ENCODE measurements around the gene TRIM24. TPM values are rescaled to one million over a fixed set of nuclear protein-coding genes. Genes with fewer than 3 reads are reported as not detected.

The TRIM24 gene
- total RNA-seq, 1 donor from 2014 or later, result 104 TPM

DNA sequence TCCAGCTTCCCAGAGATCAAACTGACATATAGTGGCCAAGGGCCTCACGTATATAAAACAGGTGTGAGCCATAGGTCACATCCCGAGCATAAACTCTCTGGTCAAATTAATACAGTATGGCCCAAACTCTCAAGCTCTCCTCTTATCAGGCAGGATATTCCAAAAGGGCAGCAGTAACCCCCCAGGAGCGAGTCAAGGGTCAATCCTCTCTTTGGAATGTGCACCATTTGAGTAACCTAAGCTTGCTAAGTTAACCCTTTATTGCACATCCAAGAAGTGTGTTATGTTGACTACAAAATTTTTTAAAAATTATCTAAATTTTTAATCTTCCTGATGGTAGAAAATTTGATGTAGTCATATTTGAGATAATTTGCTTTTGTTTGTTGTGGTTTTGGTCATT is 4.5 kb upstream of the TRIM24 start:
- H3K4me3 Mint-ChIP-seq (ENCODE audit: unreplicated experiment), result no peak overlapping the region

GRCh38 chr7:138456220-138456619 is 3.8 kb upstream of the TRIM24 start:
- H3K4me3 Mint-ChIP-seq (ENCODE audit: unreplicated experiment), result no peak overlapping the region
- DNase-seq (ENCODE audit: low spot score), result no peak
- H3K9me3 Mint-ChIP-seq (ENCODE audit: unreplicated experiment), result no peaks in the 10 kb centered on the region
- peaks cover under 1% of the 10 kb centered on the region for H3K36me3 Mint-ChIP-seq (ENCODE audit: low read depth, unreplicated experiment)
- H3K4me1 Mint-ChIP-seq (ENCODE audit: unreplicated experiment), result peaks cover 5% of the 10 kb centered on the region
- TF ChIP-seq, protein P1, sequence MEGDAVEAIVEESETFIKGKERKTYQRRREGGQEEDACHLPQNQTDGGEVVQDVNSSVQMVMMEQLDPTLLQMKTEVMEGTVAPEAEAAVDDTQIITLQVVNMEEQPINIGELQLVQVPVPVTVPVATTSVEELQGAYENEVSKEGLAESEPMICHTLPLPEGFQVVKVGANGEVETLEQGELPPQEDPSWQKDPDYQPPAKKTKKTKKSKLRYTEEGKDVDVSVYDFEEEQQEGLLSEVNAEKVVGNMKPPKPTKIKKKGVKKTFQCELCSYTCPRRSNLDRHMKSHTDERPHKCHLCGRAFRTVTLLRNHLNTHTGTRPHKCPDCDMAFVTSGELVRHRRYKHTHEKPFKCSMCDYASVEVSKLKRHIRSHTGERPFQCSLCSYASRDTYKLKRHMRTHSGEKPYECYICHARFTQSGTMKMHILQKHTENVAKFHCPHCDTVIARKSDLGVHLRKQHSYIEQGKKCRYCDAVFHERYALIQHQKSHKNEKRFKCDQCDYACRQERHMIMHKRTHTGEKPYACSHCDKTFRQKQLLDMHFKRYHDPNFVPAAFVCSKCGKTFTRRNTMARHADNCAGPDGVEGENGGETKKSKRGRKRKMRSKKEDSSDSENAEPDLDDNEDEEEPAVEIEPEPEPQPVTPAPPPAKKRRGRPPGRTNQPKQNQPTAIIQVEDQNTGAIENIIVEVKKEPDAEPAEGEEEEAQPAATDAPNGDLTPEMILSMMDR (IDR thresholded peaks at IDR 0.05; ENCODE audit: unreplicated experiment), result no peak
- H3K27me3 Mint-ChIP-seq (ENCODE audit: unreplicated experiment), result peaks cover 10% of the 10 kb centered on the region
- no peak overlapping the region for H3K27ac Mint-ChIP-seq (ENCODE audit: unreplicated experiment)

More for the DNA sequence above, 4.5 kb upstream of the TRIM24 start:
- Mint-ChIP-seq H3K36me3 (ENCODE audit: low read depth, unreplicated experiment) (no peaks in the 10 kb centered on the region), H3K9me3 (ENCODE audit: unreplicated experiment) (no peaks in the 10 kb centered on the region), H3K4me1 (ENCODE audit: unreplicated experiment) (peaks cover 3% of the 10 kb centered on the region), H3K27ac (ENCODE audit: unreplicated experiment) (no peak overlapping the region), H3K27me3 (ENCODE audit: unreplicated experiment) (peaks cover 7% of the 10 kb centered on the region)
- TF ChIP-seq, protein P1 (IDR thresholded peaks at IDR 0.05; ENCODE audit: unreplicated experiment), result no peak
- DNase-seq (ENCODE audit: low spot score), result no peak

- H3K36me3 Mint-ChIP-seq (ENCODE audit: low read depth, unreplicated experiment), result peaks cover 19% of the 10 kb centered on the region
- peak overlapping the region; percentile 75 for H3K4me3 Mint-ChIP-seq (ENCODE audit: unreplicated experiment)
- DNase-seq (ENCODE audit: low spot score), result no peak
- H3K27me3 Mint-ChIP-seq (ENCODE audit: unreplicated experiment), result peaks cover 11% of the 10 kb centered on the region
- TF ChIP-seq, protein P1 (IDR thresholded peaks at IDR 0.05; ENCODE audit: unreplicated experiment), result no peak
- no peaks in the 10 kb centered on the region for H3K9me3 Mint-ChIP-seq (ENCODE audit: unreplicated experiment)
- H3K27ac Mint-ChIP-seq (ENCODE audit: unreplicated experiment), result peak overlapping the region; percentile 69
- H3K4me1 Mint-ChIP-seq (ENCODE audit: unreplicated experiment), result peaks cover 13% of the 10 kb centered on the region
These were observed 1.3 kb upstream of the TRIM24 start for GRCh38 chr7:138458576-138459412.

DNA sequence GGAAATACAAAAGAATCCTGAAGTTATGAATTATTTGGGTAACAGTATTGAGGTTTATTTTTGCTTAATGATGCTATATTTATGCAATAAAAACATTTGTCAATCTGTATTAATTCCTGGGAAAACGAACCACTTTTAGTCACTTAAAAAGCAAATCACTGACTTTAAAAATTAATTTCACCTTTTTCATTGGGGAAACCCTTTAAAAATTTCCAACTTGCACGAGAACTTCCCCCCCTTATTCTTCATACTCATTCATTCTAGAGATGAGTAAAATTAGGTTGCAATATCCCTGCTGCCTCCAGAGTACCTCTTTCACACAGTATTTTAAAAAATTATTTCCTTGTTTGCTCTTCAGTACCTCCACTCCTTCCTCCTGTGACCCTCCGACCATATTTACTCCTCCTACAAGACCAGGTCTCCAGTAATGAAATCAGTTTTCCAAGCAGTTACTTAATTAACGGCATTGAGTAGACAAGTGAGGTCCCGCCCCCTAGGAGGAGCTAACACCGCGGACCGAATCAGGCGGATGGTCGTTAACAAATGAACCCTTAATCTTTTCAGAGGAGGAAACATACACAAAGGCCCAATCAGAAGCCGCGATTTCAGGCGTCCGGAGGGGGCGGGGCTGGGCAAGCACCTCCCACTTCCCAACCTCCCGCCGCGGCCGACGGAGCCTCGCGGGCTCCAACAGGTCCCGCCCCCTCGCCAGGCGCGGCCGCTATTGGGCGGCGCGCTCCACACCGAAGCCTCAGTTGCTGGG is 465 bp upstream of the TRIM24 start:
- TF ChIP-seq, protein P1 (IDR thresholded peaks at IDR 0.05; ENCODE audit: unreplicated experiment), result no peak
- peak overlapping the region; percentile 93 for H3K4me3 Mint-ChIP-seq (ENCODE audit: unreplicated experiment)
- peaks cover 19% of the 10 kb centered on the region for H3K36me3 Mint-ChIP-seq (ENCODE audit: low read depth, unreplicated experiment)
- peak; percentile 97 for DNase-seq (ENCODE audit: low spot score)
- H3K4me1 Mint-ChIP-seq (ENCODE audit: unreplicated experiment), result peaks cover 13% of the 10 kb centered on the region
- peak overlapping the region; percentile 62 for H3K27ac Mint-ChIP-seq (ENCODE audit: unreplicated experiment)
- no peaks in the 10 kb centered on the region for H3K9me3 Mint-ChIP-seq (ENCODE audit: unreplicated experiment)
- peaks cover 11% of the 10 kb centered on the region for H3K27me3 Mint-ChIP-seq (ENCODE audit: unreplicated experiment)
